H1 (cell line): Measurements from ENCODE around the gene TOR4A. TPM values are rescaled to one million over a fixed set of nuclear protein-coding genes. Genes with fewer than 3 reads are reported as not detected.

Experiments
- CTCF ChIA-PET: fragments of 300-600 bp; sonication (Branson Sonifier 250); formaldehyde crosslinking; loops from one replicate; lab custom pipeline; 2021; ENCODE audit not compliant: partially characterized antibody; lab: Charles Lee
- POLR2A ChIA-PET: fragments of 300-600 bp; sonication (Branson Sonifier 250); formaldehyde crosslinking; loops from one replicate; lab custom pipeline; 2021; ENCODE audit warnings: inconsistent platforms; ENCODE audit not compliant: partially characterized antibody; lab: Charles Lee
- DNase-seq, 2 experiments: peaks; one replicate each; pipeline versions ENCODE4 v3.0.0 to v3.0.0-alpha.2; 2010 to 2022; ENCODE audit warnings: low spot score in 2 of 2, low read depth in 1 of 2, mixed read lengths in 1 of 2
- FAIRE-seq: peaks from 2 replicates; lab custom pipeline; 2011; peaks lifted over from hg19 to GRCh38; lab: Jason Lieb, UNC
- H2AFZ ChIP-seq: 2 replicates; pipeline ENCODE4 v1.8.1; 2012; ENCODE audit warnings: low read length, inconsistent platforms
- H2AK5ac ChIP-seq: 2 replicates; pipeline ENCODE4 v1.6.1; 2013; ENCODE audit warnings: low read depth, low read length
- H2BK120ac ChIP-seq: replicated peaks from 2 replicates; pipeline ENCODE3; 2013; ENCODE audit warnings: low read depth, low read length, inconsistent platforms
- H2BK12ac ChIP-seq: 2 replicates; pipeline ENCODE4 v1.6.1; 2013; ENCODE audit warnings: low read depth, low read length
- H2BK15ac ChIP-seq: 2 replicates; pipeline ENCODE4 v1.6.1; 2013; ENCODE audit warnings: low read length
- H2BK20ac ChIP-seq: 2 replicates; pipeline ENCODE4 v1.6.1; 2013; ENCODE audit warnings: low read length
- H2BK5ac ChIP-seq: 2 replicates; pipeline ENCODE4 v1.6.1; 2013; ENCODE audit warnings: low read depth, low read length
- H3K14ac ChIP-seq: 2 replicates; pipeline ENCODE4 v1.6.1; 2013; ENCODE audit warnings: inconsistent platforms; ENCODE audit not compliant: insufficient read length
- H3K18ac ChIP-seq: 2 replicates; pipeline ENCODE4 v1.6.1; 2013; ENCODE audit warnings: low read length; ENCODE audit errors: extremely low read depth
- H3K23ac ChIP-seq: 2 replicates; pipeline ENCODE4 v1.6.1; 2013; ENCODE audit warnings: inconsistent platforms; ENCODE audit not compliant: insufficient read length
- H3K23me2 ChIP-seq: 2 replicates; pipeline ENCODE4 v1.6.1; 2013; ENCODE audit warnings: low read depth, low read length
- H3K27ac ChIP-seq: 2 replicates; pipeline ENCODE4 v1.6.1; 2011; ENCODE audit warnings: low read depth, low read length, inconsistent platforms
- H3K27me3 ChIP-seq, 4 experiments: replicated peaks in 1 of 4; 1 replicate in 1 of 4; 2 replicates in 3 of 4; pipeline versions ENCODE4 v1.6.1 to v1.8.1; 2011 to 2013; ENCODE audit warnings: low read length in 3 of 4, mild to moderate bottlenecking in 3 of 4, inconsistent platforms in 2 of 4, mixed read lengths in 2 of 4, moderate library complexity in 1 of 4; ENCODE audit not compliant: control insufficient read depth in 3 of 4, insufficient read depth in 3 of 4; ENCODE audit errors: extremely low read depth in 1 of 4
- H3K36me3 ChIP-seq, 4 experiments: 2 replicates each; pipeline versions ENCODE4 v1.6.1 to v1.8.1; 2011 to 2013; ENCODE audit warnings: mild to moderate bottlenecking in 4 of 4, low read length in 3 of 4, moderate library complexity in 2 of 4, control low read depth in 1 of 4, inconsistent platforms in 1 of 4; ENCODE audit not compliant: insufficient read depth in 4 of 4, control insufficient read depth in 2 of 4
- H3K4ac ChIP-seq: replicated peaks from 2 replicates; pipeline ENCODE3; 2013; ENCODE audit warnings: low read length, low read depth, mixed read lengths, inconsistent platforms; ENCODE audit not compliant: insufficient read length
- H3K4me1 ChIP-seq, 4 experiments: replicated peaks in 1 of 4; 1 replicate in 1 of 4; 2 replicates in 3 of 4; pipeline versions ENCODE4 v1.6.1 to v1.8.1; 2011 to 2013; ENCODE audit warnings: low read length in 3 of 4, inconsistent platforms in 2 of 4, mixed read lengths in 1 of 4; ENCODE audit not compliant: insufficient read depth in 4 of 4, control insufficient read depth in 3 of 4
- H3K4me2 ChIP-seq, 2 experiments: 2 replicates each; pipeline versions ENCODE4 v1.6.1 to v1.8.1; 2011 to 2013; ENCODE audit warnings: low read depth in 2 of 2, low read length in 2 of 2, control low read depth in 1 of 2, inconsistent platforms in 1 of 2, mild to moderate bottlenecking in 1 of 2; ENCODE audit not compliant: insufficient read depth in 1 of 2
- H3K4me3 ChIP-seq, 4 experiments: fragments of 200-600, 300-600 bp in 1 of 4; sonication (generic), shearing (Covaris generic), sonication (Bioruptor Twin) in 1 of 4; 2 replicates each; pipeline versions ENCODE4 v1.5.1 to v1.8.1; 2011 to 2016; ENCODE audit warnings: low read length in 4 of 4, low read depth in 3 of 4, control low read depth in 2 of 4, inconsistent platforms in 2 of 4, mild to moderate bottlenecking in 2 of 4, mixed read lengths in 1 of 4, moderate library complexity in 1 of 4; ENCODE audit not compliant: insufficient read depth in 2 of 4; ENCODE audit errors: extremely low read depth in 1 of 4
- H3K56ac ChIP-seq: replicated peaks from 2 replicates; pipeline ENCODE3; 2013; ENCODE audit warnings: low read depth, mild to moderate bottlenecking, mixed read lengths, low read length, inconsistent platforms; ENCODE audit not compliant: insufficient read length
- H3K79me1 ChIP-seq: 2 replicates; pipeline ENCODE4 v1.6.1; 2013; ENCODE audit warnings: low read depth, low read length, control low read depth
- H3K79me2 ChIP-seq, 2 experiments: 2 replicates each; pipeline versions ENCODE4 v1.6.1 to v1.8.1; 2012 to 2013; ENCODE audit warnings: low read length in 2 of 2, mild to moderate bottlenecking in 2 of 2, inconsistent platforms in 1 of 2; ENCODE audit not compliant: insufficient read depth in 2 of 2, control insufficient read depth in 1 of 2
- H3K9ac ChIP-seq, 4 experiments: replicated peaks in 1 of 4; 1 replicate in 1 of 4; 2 replicates in 3 of 4; pipeline versions ENCODE4 v1.6.1 to v1.8.1; 2011 to 2013; ENCODE audit warnings: low read depth in 3 of 4, low read length in 3 of 4, control low read depth in 2 of 4, mild to moderate bottlenecking in 2 of 4, moderate library complexity in 2 of 4, inconsistent platforms in 1 of 4; ENCODE audit errors: extremely low read depth in 1 of 4
- H3K9me3 ChIP-seq, 2 experiments: 2 replicates each; pipeline versions ENCODE4 v1.6.1 to v1.8.1; 2012 to 2013; ENCODE audit warnings: mild to moderate bottlenecking in 2 of 2, moderate library complexity in 2 of 2, control low read depth in 1 of 2, inconsistent platforms in 1 of 2, low read depth in 1 of 2, low read length in 1 of 2, mixed read lengths in 1 of 2; ENCODE audit not compliant: insufficient read depth in 2 of 2
- H4K20me1 ChIP-seq, 2 experiments: replicated peaks in 1 of 2; 2 replicates each; pipeline versions ENCODE3 to v1.8.1; 2011 to 2013; ENCODE audit warnings: inconsistent platforms in 2 of 2, low read length in 2 of 2, mild to moderate bottlenecking in 1 of 2; ENCODE audit not compliant: insufficient read depth in 2 of 2, control insufficient read depth in 1 of 2
- H4K5ac ChIP-seq: 2 replicates; pipeline ENCODE4 v1.6.1; 2013; ENCODE audit warnings: low read length, low read depth, mixed read lengths, inconsistent platforms; ENCODE audit not compliant: insufficient read length
- H4K8ac ChIP-seq: 2 replicates; pipeline ENCODE4 v1.8.0; 2013; ENCODE audit warnings: mild to moderate bottlenecking, moderate library complexity, low read length, inconsistent platforms; ENCODE audit not compliant: insufficient read depth; ENCODE audit errors: extremely low read depth
- H4K91ac ChIP-seq: replicated peaks from 2 replicates; pipeline ENCODE3; 2013; ENCODE audit warnings: low read length, mixed read lengths, inconsistent platforms; ENCODE audit not compliant: insufficient read length
- BCL11A ChIP-seq, 2 experiments: IDR thresholded peaks; one replicate each; pipeline ENCODE4 v1.6.1; 2011; ENCODE audit warnings: low read depth in 2 of 2, low read length in 2 of 2, mild to moderate bottlenecking in 2 of 2
- FOSL1 ChIP-seq: IDR thresholded peaks from 2 replicates; pipeline ENCODE4 v1.6.1; 2011; ENCODE audit warnings: mild to moderate bottlenecking, low read depth, low read length, moderate library complexity; ENCODE audit not compliant: insufficient read depth
- GTF2F1 ChIP-seq: IDR thresholded peaks from 2 replicates; pipeline ENCODE4 v1.6.1; 2012; ENCODE audit warnings: low read depth, low read length, improper control_type of control experiment, borderline replicate concordance
- WGBS, 2 experiments: shearing (Covaris generic) in 1 of 2; methylation state at CpG; one replicate each; pipeline versions ENCODE4 v1.1.6 to v1.1.7; 2013 to 2015; ENCODE audit warnings: low lambda C conversion rate in 2 of 2, mixed read lengths in 2 of 2, inconsistent platforms in 1 of 2, low coverage in 1 of 2, missing lambda C conversion rate in 1 of 2; ENCODE audit not compliant: insufficient replicate concordance in 2 of 2, insufficient coverage in 1 of 2, insufficient read length in 1 of 2; ENCODE audit errors: extremely low coverage in 1 of 2, missing lambda C conversion rate in 1 of 2; 5-methylcytosine and 5-hydroxymethylcytosine counted together
- polyA plus RNA-seq, 7 experiments: library from polyadenylated mRNA; depleted of rRNA in 3 of 7; stranded (reverse) in 5 of 7; unstranded in 2 of 7; fragments of >200 nt in 5 of 7; fragments of 200-250 nt in 2 of 7; gene quantifications; 1 replicate in 5 of 7; 2 replicates in 1 of 7; 4 replicates in 1 of 7; pipeline versions ENCODE4 v1.2.1 to v1.2.3, GENCODE V29; 2011 to 2013; ENCODE audit warnings: missing spikeins in 2 of 7, mixed read lengths in 2 of 7
- total RNA-seq: library from RNA; stranded (reverse); fragmentation: NEBNext Ultra II Directional; extraction: Animal tissue kit (Norgen Biotek cat#: 25700); gene quantifications from 2 replicates; pipeline ENCODE4 v1.2.1, GENCODE V29; 2021

Gene TOR4A
- total and polyA plus RNA-seq, 2 of the 8 experiments (the other 6 are each of a cell fraction or from before 2014, with no cell fraction given): 8.4 to 9.3 TPM

DNA sequence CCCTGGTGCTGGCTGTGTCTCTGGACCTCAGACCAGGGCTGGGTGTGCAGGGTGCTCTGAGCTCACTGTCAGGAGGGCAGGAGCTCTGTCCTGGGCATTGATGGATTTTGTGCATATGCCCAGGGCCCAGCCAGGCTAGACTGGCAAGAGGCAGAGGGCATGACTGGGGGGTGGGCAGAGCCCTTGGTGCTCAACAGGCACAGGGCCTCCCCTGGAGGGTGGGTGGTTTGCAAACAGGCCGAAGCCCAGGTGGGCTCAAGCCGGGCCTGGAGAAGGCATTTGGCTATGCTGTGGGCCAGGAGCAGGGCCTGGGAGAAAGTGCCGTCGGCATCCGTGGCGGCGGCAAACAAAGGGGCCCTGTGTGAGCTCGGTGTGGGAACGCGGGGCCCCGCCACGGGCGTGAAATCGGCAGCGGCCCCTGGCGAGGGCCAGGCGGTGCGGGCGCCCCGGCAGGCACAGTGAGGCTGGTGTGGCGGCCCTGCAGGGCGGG, 26.4 kb downstream of the TOR4A start:
- H3K79me1 ChIP-seq: peaks cover 3% of the 10 kb centered on the region
- CTCF ChIA-PET: interaction anchor here (0.7 to 4.7 kb wide), 17 partner anchors 8 to 275 kb away, joined by 3 to 55 read pairs (median 3); no protein-coding TSS in a partner anchor
- POLR2A ChIA-PET: interaction anchor here (1.3 to 10.0 kb wide), 4 partner anchors 12 to 61 kb away, joined by 4 to 129 read pairs (median 6); partner anchors contain the start of genes NELFB and TOR4A
- H2BK15ac ChIP-seq: peak overlapping the region; percentile 72; the same call in 1 of the 2 replicates
- no peak overlapping the region for H2BK5ac ChIP-seq
- H3K4me3 ChIP-seq: no peak overlapping the region
- H3K4me1 ChIP-seq: peaks cover 0 to 50% (median 39%) of the 10 kb centered on the region in 4 experiments; a peak in 6 of 7 replicates
- TF ChIP-seq FOSL1: 0 out of 2 replicates have a peak, but pooled peaks have one; percentile 17
- TF ChIP-seq BCL11A (IDR thresholded peaks at IDR 0.05; ENCODE audit: low read depth in 2 of 2, low read length in 2 of 2): no peak
- no peak for TF ChIP-seq GTF2F1
- peak overlapping the region; percentile 87; the same call in 1 of the 2 replicates for H2BK12ac ChIP-seq
- no peak overlapping the region for H4K8ac ChIP-seq
- no peak overlapping the region for H3K9ac ChIP-seq
- H2AK5ac ChIP-seq: peak overlapping the region; percentile 39; the same call in 1 of the 2 replicates
- peaks cover 0 to 3% of the 10 kb centered on the region in 2 experiments; a peak in 1 of 4 replicates for H3K79me2 ChIP-seq
- peak overlapping the region; percentile 72; the same call in 1 of the 2 replicates for H2BK20ac ChIP-seq
- no peak overlapping the region for H3K14ac ChIP-seq
- H3K9me3 ChIP-seq: no peaks in the 10 kb centered on the region
- H3K4ac ChIP-seq: peak overlapping the region; percentile 9
- H3K23ac ChIP-seq: no peak overlapping the region
- H3K23me2 ChIP-seq: peaks cover 11% of the 10 kb centered on the region
- FAIRE-seq (no peak), DNase-seq (peak in 1 of 2 experiments; percentile 49)
- H3K18ac ChIP-seq: no peak overlapping the region
- H3K27me3 ChIP-seq: peaks cover 0 to 16% (median 7%) of the 10 kb centered on the region in 4 experiments; a peak in 5 of 7 replicates
- H4K5ac ChIP-seq: no peak overlapping the region
- H2BK120ac ChIP-seq: no peak overlapping the region
- no peak overlapping the region for H3K56ac ChIP-seq
- H4K91ac ChIP-seq: peak overlapping the region; percentile 25
- H2AFZ ChIP-seq: no peak overlapping the region
- no peak overlapping the region for H3K4me2 ChIP-seq
- 86% methylated on average over 14 of the region's 22 CpGs; no CpG with 5 or more reads in 1 of the 2 experiments for WGBS, 2 experiments
- H4K20me1 ChIP-seq: peaks cover 0 to 7% of the 10 kb centered on the region in 2 experiments
- no peaks in the 10 kb centered on the region for H3K36me3 ChIP-seq
- H3K27ac ChIP-seq: no peak overlapping the region
